Fibroblast of the aortic adventitia (primary cell): ENCODE results near the gene IGF2BP3. TPM values are rescaled to one million over a fixed set of nuclear protein-coding genes. Genes with fewer than 3 reads are reported as not detected.

Experiments used
- DNase-seq: peaks from one replicate; pipeline ENCODE4 v3.0.0-alpha.2; 2010; ENCODE audit warnings: low read depth
- H3K4me3 ChIP-seq: 2 replicates; pipeline ENCODE4 v1.5.1; 2011; ENCODE audit warnings: low read depth, mild to moderate bottlenecking, control low read depth, low read length, moderate library complexity
- total RNA-seq: library from RNA; depleted of rRNA; stranded (reverse); fragments of >200 nt; gene quantifications from 2 replicates; pipeline ENCODE4 v1.2.3, GENCODE V29; 2012; ENCODE audit warnings: low replicate concordance
- TF ChIP-seq, protein P1 (sequence below): IDR thresholded peaks from 2 replicates; pipeline ENCODE4 v1.5.1; 2011; ENCODE audit warnings: mild to moderate bottlenecking, low read length, control low read depth, inconsistent platforms; ENCODE audit not compliant: insufficient read depth

Gene IGF2BP3
- total RNA-seq, 1 donor, result 116 TPM

DNA sequence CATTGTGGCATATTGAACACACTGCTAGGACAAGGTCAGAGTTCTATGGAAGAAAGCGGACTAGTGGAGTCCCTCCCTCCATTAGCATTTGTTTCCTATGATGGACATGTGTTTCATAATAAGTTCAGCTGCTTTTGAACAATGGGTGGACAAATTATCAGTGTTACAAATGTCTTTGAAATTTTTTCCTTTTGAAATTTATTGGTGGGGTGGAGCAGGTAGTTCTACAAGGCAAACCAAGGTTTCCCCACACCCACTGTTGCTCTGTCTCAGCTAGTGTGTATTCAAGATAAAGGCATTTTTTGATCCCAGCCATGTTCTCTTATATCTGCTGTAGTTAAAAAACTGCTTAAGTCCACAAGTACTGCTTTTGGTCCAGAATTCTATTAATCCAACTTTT lies 91.3 kb downstream of the IGF2BP3 start:
- TF ChIP-seq, protein P1, sequence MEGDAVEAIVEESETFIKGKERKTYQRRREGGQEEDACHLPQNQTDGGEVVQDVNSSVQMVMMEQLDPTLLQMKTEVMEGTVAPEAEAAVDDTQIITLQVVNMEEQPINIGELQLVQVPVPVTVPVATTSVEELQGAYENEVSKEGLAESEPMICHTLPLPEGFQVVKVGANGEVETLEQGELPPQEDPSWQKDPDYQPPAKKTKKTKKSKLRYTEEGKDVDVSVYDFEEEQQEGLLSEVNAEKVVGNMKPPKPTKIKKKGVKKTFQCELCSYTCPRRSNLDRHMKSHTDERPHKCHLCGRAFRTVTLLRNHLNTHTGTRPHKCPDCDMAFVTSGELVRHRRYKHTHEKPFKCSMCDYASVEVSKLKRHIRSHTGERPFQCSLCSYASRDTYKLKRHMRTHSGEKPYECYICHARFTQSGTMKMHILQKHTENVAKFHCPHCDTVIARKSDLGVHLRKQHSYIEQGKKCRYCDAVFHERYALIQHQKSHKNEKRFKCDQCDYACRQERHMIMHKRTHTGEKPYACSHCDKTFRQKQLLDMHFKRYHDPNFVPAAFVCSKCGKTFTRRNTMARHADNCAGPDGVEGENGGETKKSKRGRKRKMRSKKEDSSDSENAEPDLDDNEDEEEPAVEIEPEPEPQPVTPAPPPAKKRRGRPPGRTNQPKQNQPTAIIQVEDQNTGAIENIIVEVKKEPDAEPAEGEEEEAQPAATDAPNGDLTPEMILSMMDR, result no peak
- no peak overlapping the region for H3K4me3 ChIP-seq
- no peak for DNase-seq

- peak; percentile 43 for DNase-seq
- no peak overlapping the region for H3K4me3 ChIP-seq
- TF ChIP-seq, protein P1, result no peak
Observed at GRCh38 chr7:23377134-23377533, 93.2 kb downstream of the IGF2BP3 start.

DNA sequence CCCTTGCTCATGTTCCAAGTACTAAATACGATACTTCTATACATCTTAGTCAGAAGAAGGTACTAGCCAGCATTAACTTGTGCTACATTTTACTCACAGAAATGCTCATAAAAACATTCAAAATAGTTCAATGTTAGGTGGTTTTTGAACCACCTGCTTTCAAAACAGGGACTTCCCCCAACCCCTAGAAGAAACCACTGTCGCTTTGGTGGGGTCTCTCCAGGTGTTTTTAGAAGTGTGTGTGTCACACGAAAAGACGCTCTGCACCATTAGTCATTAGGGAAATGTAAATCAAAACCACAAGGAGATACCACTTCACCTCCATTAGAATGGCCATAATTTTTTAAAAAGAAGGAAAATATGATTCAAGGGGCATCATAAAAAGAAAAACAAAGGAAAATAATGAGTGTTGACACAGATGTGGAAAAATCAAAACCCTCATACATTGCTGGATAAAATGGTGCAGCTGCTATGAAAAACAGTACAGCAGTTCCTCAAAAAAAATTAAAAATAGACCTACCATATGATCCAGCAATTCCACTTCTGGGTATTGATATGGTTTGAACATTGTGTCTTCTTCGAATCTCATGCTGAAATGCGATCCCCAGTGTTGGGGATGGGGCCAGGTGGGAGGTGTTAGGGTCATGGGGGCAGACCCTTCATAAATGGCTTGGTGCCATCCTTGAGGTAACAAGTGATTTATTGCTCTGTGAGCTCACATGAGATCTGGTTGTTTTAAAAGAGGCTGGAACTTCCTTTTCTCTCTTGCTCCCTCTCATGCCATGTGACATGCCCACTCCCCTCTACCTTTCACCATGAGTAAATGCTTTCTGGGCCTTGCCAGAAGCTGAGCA lies 96.9 kb downstream of the IGF2BP3 start:
- DNase-seq, result peak; percentile 65
- TF ChIP-seq, protein P1, result no peak
- no peak overlapping the region for H3K4me3 ChIP-seq

DNA sequence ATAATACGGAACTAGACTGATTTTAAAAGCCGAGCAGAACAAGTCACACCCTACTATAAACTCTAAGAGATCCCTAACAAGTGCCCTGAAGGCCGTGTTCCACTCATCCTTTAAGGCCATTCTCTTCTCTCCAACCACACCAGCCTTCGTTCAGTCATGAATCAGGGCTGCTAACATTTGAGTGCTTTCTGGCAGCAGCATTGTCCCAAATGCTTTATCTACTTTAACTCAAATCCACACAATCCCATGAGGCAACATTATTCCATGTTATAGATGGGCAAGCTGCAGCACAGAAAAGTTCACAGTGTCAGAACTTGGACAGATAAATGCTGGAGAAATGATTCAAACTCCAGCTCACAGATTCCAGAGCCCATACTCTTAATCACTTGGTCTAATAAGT lies 97.7 kb downstream of the IGF2BP3 start:
- DNase-seq, result peak; percentile 82
- no peak overlapping the region for H3K4me3 ChIP-seq
- TF ChIP-seq, protein P1, result no peak

GRCh38 chr7:23371654-23372053 lies 98.6 kb downstream of the IGF2BP3 start:
- TF ChIP-seq, protein P1, result no peak
- DNase-seq, result no peak
- H3K4me3 ChIP-seq, result no peak overlapping the region

GRCh38 chr7:23369695-23370404 lies 100.4 kb downstream of the IGF2BP3 start:
- TF ChIP-seq, protein P1, result no peak
- no peak overlapping the region for H3K4me3 ChIP-seq
- DNase-seq, result no peak
